HepG2 (cell line): ENCODE measurements around the gene SKA2.

Experiments used
- ATF3 ChIP-seq: sonication (generic); formaldehyde crosslinking; IDR thresholded peaks from 2 replicates; pipeline ENCODE4 v1.4.0; 2020; ENCODE audit warnings: missing genetic modification reagents
- BRF2 ChIP-seq: sonication (generic); formaldehyde crosslinking; IDR thresholded peaks from 2 replicates; pipeline ENCODE4 v1.8.1; 2022; ENCODE audit warnings: mild to moderate bottlenecking, missing genetic modification reagents
- CBX1 ChIP-seq: IDR thresholded peaks from one replicate; pipeline ENCODE4 v1.6.1; 2016; ENCODE audit warnings: antibody characterized with exemption, low read depth
- CTCF ChIP-seq: sonication (generic); formaldehyde crosslinking; IDR thresholded peaks from 2 replicates; pipeline ENCODE4 v1.5.0; 2020; ENCODE audit warnings: mild to moderate bottlenecking, missing genetic modification reagents, moderate library complexity
- EZH2 ChIP-seq: conservative IDR thresholded peaks from 2 replicates; pipeline ENCODE4 v1.6.1; 2012; ENCODE audit warnings: mild to moderate bottlenecking, low read depth, low read length, moderate library complexity
- GABPB1 ChIP-seq: IDR thresholded peaks from 2 replicates; pipeline ENCODE4 v1.6.1; 2016; ENCODE audit warnings: mild to moderate bottlenecking, missing genetic modification reagents, moderate library complexity, missing compliant biosample characterization
- KLF16 ChIP-seq, 2 experiments: sonication (generic) in 1 of 2; formaldehyde crosslinking in 1 of 2; IDR thresholded peaks; 2 replicates each; pipeline versions ENCODE4 v1.6.1 to v1.8.0; 2016 to 2023; ENCODE audit warnings: missing genetic modification reagents in 2 of 2, missing compliant biosample characterization in 1 of 2
- NFE2L2 ChIP-seq: fragments of 150-350 bp; IDR thresholded peaks from 2 replicates; pipeline ENCODE4 v1.6.1; 2014; ENCODE audit warnings: low read length
- NFRKB ChIP-seq: fragments of 450-650 bp; IDR thresholded peaks from 2 replicates; pipeline ENCODE4 v1.6.1; 2017
- NR2F6 ChIP-seq, 2 experiments: IDR thresholded peaks; 2 replicates each; pipeline ENCODE4 v1.6.1; 2016; ENCODE audit warnings: antibody characterized with exemption in 1 of 2, mild to moderate bottlenecking in 1 of 2
- RAD21 ChIP-seq: fragments of 450-650 bp; formaldehyde crosslinking; IDR thresholded peaks from 2 replicates; pipeline ENCODE4 v1.5.0; 2020; ENCODE audit warnings: mild to moderate bottlenecking
- SIN3A ChIP-seq: IDR thresholded peaks from 2 replicates; pipeline ENCODE4 v1.6.1; 2011; ENCODE audit warnings: low read depth, mild to moderate bottlenecking, control low read depth, low read length, borderline replicate concordance
- THAP11 ChIP-seq: IDR thresholded peaks from 2 replicates; pipeline ENCODE4 v1.6.1; 2016; ENCODE audit warnings: missing biosample characterization, missing genetic modification reagents
- ZNF747 ChIP-seq: sonication (generic); formaldehyde crosslinking; IDR thresholded peaks from 2 replicates; pipeline ENCODE4 v1.8.1; 2023; ENCODE audit warnings: missing genetic modification reagents, mild to moderate bottlenecking, borderline replicate concordance

GRCh38 chr17:59126809-59127417 is 28.1 kb downstream of the SKA2 start:
- TF ChIP-seq GABPB1 (CRISPR knock-in tag) (no peak), ZNF747 (no peak), NFRKB (no peak), NFE2L2 (no peak), CTCF (CRISPR knock-in tag) (no peak), CBX1 (no peak), NR2F6 (IDR thresholded peaks at IDR 0.05) (no peak), NR2F6 (CRISPR knock-in tag; IDR thresholded peaks at IDR 0.05) (no peak), BRF2 (CRISPR knock-in tag) (no peak), THAP11 (CRISPR knock-in tag) (no peak), EZH2 (no peak), SIN3A (no peak), RAD21 (no peak), ATF3 (no peak), KLF16 (CRISPR knock-in tag; IDR thresholded peaks at IDR 0.05) (no peak)
